PC-9 (cell line): ENCODE data around the gene GOLGA1. TPM values are rescaled to one million over a fixed set of nuclear protein-coding genes. Genes with fewer than 3 reads are reported as not detected.

Experiments
- BruUV-seq: library from RNA; stranded (reverse); fragments of 400-500 nt; replicated peaks from 2 replicates; lab custom pipeline; 2021; lab: Mats Ljungman, UMichigan
- CTCF ChIA-PET: fragments of 300-600 bp; sonication (Branson Sonifier 250); formaldehyde crosslinking; loops from one replicate; lab custom pipeline; 2022; ENCODE audit warnings: antibody characterized with exemption; lab: Charles Lee
- POLR2A ChIA-PET: fragments of 300-600 bp; sonication (Branson Sonifier 250); formaldehyde crosslinking; loops from one replicate; lab custom pipeline; 2022; ENCODE audit warnings: antibody characterized with exemption; ENCODE audit not compliant: unreplicated experiment; lab: Charles Lee
- DNase-seq, 2 experiments: peaks; one replicate each; pipeline versions ENCODE4 v3.0.0 to v3.0.0-alpha.2; 2015 to 2022; ENCODE audit warnings: mixed read lengths in 1 of 2
- H2AFZ ChIP-seq: fragments of 200-600 bp; sonication (generic); 2 replicates; pipeline ENCODE4 v1.8.1; 2017; ENCODE audit warnings: antibody characterized with exemption
- H3F3A ChIP-seq: fragments of 200-600 bp; sonication (generic); 2 replicates; pipeline ENCODE4 v1.8.1; 2017; ENCODE audit warnings: antibody characterized with exemption, mild to moderate bottlenecking, low read depth; ENCODE audit not compliant: insufficient read depth
- H3K27ac ChIP-seq: fragments of 200-600 bp; sonication (generic); 2 replicates; pipeline ENCODE4 v1.6.1; 2016; ENCODE audit warnings: mixed run types
- H3K27me3 ChIP-seq: fragments of 200-600 bp; sonication (generic); 2 replicates; pipeline ENCODE4 v1.6.1; 2016; ENCODE audit warnings: low read depth, mixed run types; ENCODE audit not compliant: insufficient read depth
- H3K36me3 ChIP-seq: fragments of 200-600 bp; sonication (generic); 2 replicates; pipeline ENCODE4 v1.6.1; 2016; ENCODE audit warnings: low read depth, mixed run types
- H3K4me1 ChIP-seq: fragments of 200-600 bp; sonication (generic); replicated peaks from 2 replicates; pipeline ENCODE4 v1.6.1; 2016; ENCODE audit warnings: mixed run types; ENCODE audit not compliant: insufficient read depth
- H3K4me2 ChIP-seq: fragments of 200-600 bp; sonication (generic); 2 replicates; pipeline ENCODE4 v1.6.1; 2017; ENCODE audit warnings: mixed run types
- H3K4me3 ChIP-seq: fragments of 200-600 bp; sonication (generic); 2 replicates; pipeline ENCODE4 v1.6.1; 2016; ENCODE audit warnings: mixed run types
- H3K79me2 ChIP-seq: fragments of 200-600 bp; sonication (generic); 2 replicates; pipeline ENCODE4 v1.6.1; 2017; ENCODE audit warnings: low read depth, mixed run types
- H3K9me2 ChIP-seq: fragments of 200-600 bp; sonication (generic); 2 replicates; pipeline ENCODE4 v1.8.1; 2017; ENCODE audit warnings: mild to moderate bottlenecking; ENCODE audit not compliant: insufficient read depth
- H3K9me3 ChIP-seq: fragments of 200-600 bp; sonication (generic); 2 replicates; pipeline ENCODE4 v1.8.1; 2016; ENCODE audit warnings: low read depth; ENCODE audit not compliant: insufficient read depth
- H4K20me1 ChIP-seq: fragments of 200-600 bp; sonication (generic); 2 replicates; pipeline ENCODE4 v1.8.1; 2017; ENCODE audit not compliant: insufficient read depth
- CTCF ChIP-seq: fragments of 200-600 bp; sonication (generic); conservative IDR thresholded peaks from 2 replicates; pipeline ENCODE4 v1.6.1; 2017; ENCODE audit warnings: mixed run types, antibody characterized with exemption, mild to moderate bottlenecking, moderate library complexity
- EZH2 ChIP-seq: fragments of 200-600 bp; sonication (generic); IDR thresholded peaks from 2 replicates; pipeline ENCODE4 v1.8.0; 2017; ENCODE audit warnings: antibody characterized with exemption, low read depth
- intact Hi-C: fragments of 100-400 bp; cut with micrococcal nuclease; formaldehyde crosslinking; loops from one replicate; pipeline ENCODE4 v1.10.0; 2022; ENCODE audit not compliant: unreplicated experiment
- total RNA-seq: library from RNA; stranded (reverse); gene quantifications from 2 replicates; pipeline ENCODE4 v1.2.3, GENCODE V29; 2021

The GOLGA1 gene
- total RNA-seq, 1 experiment from 2014 or later = 23.0 TPM

- TF ChIP-seq EZH2 (no peak), CTCF (no peak)
- no peaks in the 10 kb centered on the region for H3K9me2 ChIP-seq
- peaks cover 8% of the 10 kb centered on the region for H3K79me2 ChIP-seq
- BruUV-seq = no TSS peak
- H3K36me3 ChIP-seq = peaks cover 5% of the 10 kb centered on the region; the same call in 1 of the 2 replicates
- no peaks in the 10 kb centered on the region for H3K27me3 ChIP-seq
- no peaks in the 10 kb centered on the region for H3K9me3 ChIP-seq
- H4K20me1 ChIP-seq = peaks cover 12% of the 10 kb centered on the region
- no peak overlapping the region for H2AFZ ChIP-seq
- DNase-seq = no peak
- no peaks in the 10 kb centered on the region for H3K4me1 ChIP-seq
- CTCF ChIA-PET = no interaction called here
- no peak overlapping the region for H3K27ac ChIP-seq
- H3K4me3 ChIP-seq = no peak overlapping the region
- intact Hi-C loops = no loop called here
- H3K4me2 ChIP-seq = no peak overlapping the region
- POLR2A ChIA-PET = no interaction called here
- peaks cover 33% of the 10 kb centered on the region for H3F3A ChIP-seq
These were observed 61.7 kb downstream of the GOLGA1 start for GRCh38 chr9:124879226-124879625.

- H4K20me1 ChIP-seq = peaks cover 12% of the 10 kb centered on the region
- no TSS peak for BruUV-seq
These were observed 62.4 kb downstream of the GOLGA1 start for GRCh38 chr9:124878518-124878917.

GRCh38 chr9:124878021-124878420 lies 62.9 kb downstream of the GOLGA1 start:
- Histone ChIP-seq H3F3A (peaks cover 33% of the 10 kb centered on the region), H3K4me2 (no peak overlapping the region), H4K20me1 (peaks cover 12% of the 10 kb centered on the region), H3K4me3 (no peak overlapping the region), H3K36me3 (0 out of 2 replicates have a peak, but pooled peaks cover 10% of the 10 kb centered on the region), H3K27me3 (no peaks in the 10 kb centered on the region), H3K79me2 (peaks cover 21% of the 10 kb centered on the region), H3K27ac (no peak overlapping the region), H3K9me3 (no peaks in the 10 kb centered on the region), H3K4me1 (no peaks in the 10 kb centered on the region), H2AFZ (no peak overlapping the region), H3K9me2 (no peaks in the 10 kb centered on the region)
- TF ChIP-seq CTCF (no peak), EZH2 (no peak)
- ChIA-PET CTCF (interaction anchor here (0.6 kb wide), 2 partner anchors 15 to 150 kb away, joined by 3 to 4 read pairs; no protein-coding TSS in a partner anchor), POLR2A (interaction anchor here (0.7 kb wide), 2 partner anchors 16 to 31 kb away, joined by 3 read pairs; no protein-coding TSS in a partner anchor)
- BruUV-seq = no TSS peak
- DNase-seq = no peak
- intact Hi-C loops = no loop called here

More at GRCh38 chr9:124878518-124878917, 62.4 kb downstream of the GOLGA1 start:
- no peaks in the 10 kb centered on the region for H3K9me3 ChIP-seq
- no peaks in the 10 kb centered on the region for H3K27me3 ChIP-seq
- no peak for TF ChIP-seq EZH2
- no peak for TF ChIP-seq CTCF
- intact Hi-C loops = no loop called here
- H3K9me2 ChIP-seq = no peaks in the 10 kb centered on the region
- no peak overlapping the region for H3K4me3 ChIP-seq
- POLR2A ChIA-PET = interaction anchor here (0.7 kb wide), 1 partner anchor 31 kb away, joined by 3 read pairs; no protein-coding TSS in a partner anchor
- H3K4me1 ChIP-seq = no peaks in the 10 kb centered on the region
- peaks cover 33% of the 10 kb centered on the region for H3F3A ChIP-seq
- H3K79me2 ChIP-seq = peaks cover 16% of the 10 kb centered on the region
- CTCF ChIA-PET = interaction anchor here (0.6 kb wide), 2 partner anchors 16 to 150 kb away, joined by 3 to 4 read pairs; no protein-coding TSS in a partner anchor
- H2AFZ ChIP-seq = no peak overlapping the region
- H3K4me2 ChIP-seq = no peak overlapping the region
- DNase-seq = no peak
- 0 out of 2 replicates have a peak, but pooled peaks cover 6% of the 10 kb centered on the region for H3K36me3 ChIP-seq
- H3K27ac ChIP-seq = no peak overlapping the region
